B cell (primary cell): ENCODE data around the gene STRN.

Experiments used
- CTCF ChIP-seq: fragments of 200-600 bp; IDR thresholded peaks from one replicate; pipeline ENCODE4 v1.8.0; 2022; ENCODE audit warnings: antibody characterized with exemption, mild to moderate bottlenecking
- EZH2 ChIP-seq: IDR thresholded peaks from 2 replicates; pipeline ENCODE4 v1.6.1; 2012; ENCODE audit warnings: borderline replicate concordance, low read depth, mild to moderate bottlenecking, moderate library complexity, low read length; ENCODE audit not compliant: insufficient read depth, poor library complexity, severe bottlenecking

DNA sequence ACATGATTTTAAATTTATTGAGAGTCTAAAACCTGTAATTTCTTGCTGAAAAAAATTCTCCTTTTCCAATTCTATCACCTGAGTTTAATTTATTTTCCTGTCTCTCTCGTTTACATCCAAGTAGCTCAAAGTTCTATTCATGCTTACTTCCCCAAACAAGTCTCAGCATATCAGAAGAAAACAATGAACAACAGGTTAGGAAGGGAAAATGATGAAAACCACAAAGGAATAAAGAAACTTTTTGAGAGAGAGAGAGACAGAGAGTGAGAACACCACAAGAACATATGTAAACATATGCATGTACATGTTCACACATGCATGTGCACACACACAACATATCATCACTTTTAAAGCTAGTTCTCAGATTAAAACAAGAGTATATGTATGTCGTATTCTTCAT is 112.1 kb downstream of the STRN start:
- TF ChIP-seq CTCF (no peak), EZH2 (no peak)
